ENCODE measurements around the gene CRTC3. TPM values are rescaled to one million over a fixed set of nuclear protein-coding genes. Genes with fewer than 3 reads are reported as not detected.

Gene CRTC3
- total RNA-seq, 4 donors from 2014 or later, result 26.9 to 54.5 (median 42.1) TPM

GRCh38 chr15:90570643-90571042 lies 40.9 kb downstream of the CRTC3 start:
- no peak for TF ChIP-seq CTCF (IDR thresholded peaks at IDR 0.05; ENCODE audit: low read depth)

GRCh38 chr15:90571063-90571541 lies 41.4 kb downstream of the CRTC3 start:
- no peak for TF ChIP-seq CTCF (IDR thresholded peaks at IDR 0.05; ENCODE audit: low read depth)

- no peak for TF ChIP-seq CTCF (IDR thresholded peaks at IDR 0.05; ENCODE audit: low read depth)
These were observed 43.2 kb downstream of the CRTC3 start for GRCh38 chr15:90572893-90573292.

- no peak for TF ChIP-seq CTCF (IDR thresholded peaks at IDR 0.05; ENCODE audit: low read depth)
These were observed 47.1 kb downstream of the CRTC3 start for GRCh38 chr15:90576711-90577389.

- no peak for TF ChIP-seq CTCF (IDR thresholded peaks at IDR 0.05; ENCODE audit: low read depth)
These were observed 49.5 kb downstream of the CRTC3 start for GRCh38 chr15:90579213-90579612.

- TF ChIP-seq CTCF (IDR thresholded peaks at IDR 0.05; ENCODE audit: low read depth), result no peak
These were observed 50.4 kb downstream of the CRTC3 start for GRCh38 chr15:90580099-90580498.

- no peak for TF ChIP-seq CTCF (IDR thresholded peaks at IDR 0.05; ENCODE audit: low read depth)
These were observed 50.8 kb downstream of the CRTC3 start for GRCh38 chr15:90580541-90580940.

Measured in subcutaneous adipose tissue (tissue), 4 donors.